ENCODE data around the gene RNU6-1.

Gene RNU6-1

DNA sequence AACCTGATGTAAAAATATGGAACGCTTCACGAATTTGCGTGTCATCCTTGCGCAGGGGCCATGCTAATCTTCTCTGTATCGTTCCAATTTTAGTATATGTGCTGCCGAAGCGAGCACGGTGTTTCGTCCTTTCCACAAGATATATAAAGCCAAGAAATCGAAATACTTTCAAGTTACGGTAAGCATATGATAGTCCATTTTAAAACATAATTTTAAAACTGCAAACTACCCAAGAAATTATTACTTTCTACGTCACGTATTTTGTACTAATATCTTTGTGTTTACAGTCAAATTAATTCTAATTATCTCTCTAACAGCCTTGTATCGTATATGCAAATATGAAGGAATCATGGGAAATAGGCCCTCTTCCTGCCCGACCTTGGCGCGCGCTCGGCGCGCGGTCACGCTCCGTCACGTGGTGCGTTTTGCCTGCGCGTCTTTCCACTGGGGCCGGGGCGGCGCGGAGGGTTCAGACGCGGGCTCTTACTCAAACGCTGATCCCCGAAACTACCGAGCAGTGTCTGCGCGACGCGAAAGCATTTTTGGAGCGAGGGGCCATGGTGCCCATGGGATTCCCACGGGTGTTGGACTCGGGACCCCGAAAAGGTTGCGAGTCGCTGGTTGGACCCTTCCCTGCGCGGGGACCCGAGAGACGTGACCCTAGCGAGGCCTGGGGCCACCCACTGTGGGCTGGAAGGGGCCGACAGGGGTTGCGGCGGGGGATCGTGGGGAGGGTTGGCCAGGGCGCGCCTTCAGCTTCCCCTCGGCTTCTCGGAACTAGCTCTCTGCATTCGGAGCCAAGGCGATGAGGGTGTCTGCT lies at the start of gene RNU6-1:
RNU6-1 (minus strand) TSS at position 117 of the 820 bp plus-strand sequence.
- Histone ChIP-seq H3K36me3 (ENCODE audit: insufficient read depth, low read length) (no peaks in the 10 kb centered on the region), H3K27ac (ENCODE audit: low read depth, low read length) (peak within 1 kb of the TSS; percentile 64), H3K79me2 (ENCODE audit: control insufficient read depth, insufficient read depth, low read length, unreplicated experiment) (no peaks in the 10 kb centered on the region), H3K27me3 (ENCODE audit: insufficient read depth, low read length) (peaks cover 12% of the 10 kb centered on the region), H2AFZ (ENCODE audit: low read length, unreplicated experiment) (peak within 1 kb of the TSS; percentile 83), H3K4me3 (ENCODE audit: low read depth, low read length) (peak within 1 kb of the TSS; percentile 96), H3K4me1 (ENCODE audit: control insufficient read depth, insufficient read depth, low read length, unreplicated experiment) (peaks cover 3% of the 10 kb centered on the region)

DNA sequence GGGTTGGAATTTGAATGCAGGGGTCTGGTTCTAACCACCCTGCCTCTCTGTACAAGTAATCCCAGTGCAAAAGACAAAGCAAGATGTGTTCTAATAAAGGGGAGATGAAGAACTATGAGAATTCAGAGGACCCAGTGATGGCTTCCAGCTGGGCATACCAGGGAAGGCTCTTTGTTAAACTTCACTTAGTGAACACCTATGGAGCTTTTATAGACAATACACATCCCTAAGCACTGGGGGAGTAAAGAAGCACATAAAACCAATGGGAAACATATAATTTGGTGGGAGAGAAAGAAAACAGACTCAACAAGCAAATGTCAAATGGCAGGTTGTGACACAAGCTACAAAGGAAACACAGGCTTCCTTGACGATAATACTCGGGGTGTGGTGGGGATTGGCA lies 47.9 kb upstream of the RNU6-1 start:
- H3K79me2 ChIP-seq (ENCODE audit: control insufficient read depth, insufficient read depth, low read length, unreplicated experiment): no peaks in the 10 kb centered on the region
- H3K27ac ChIP-seq (ENCODE audit: low read depth, low read length): no peak overlapping the region
- H2AFZ ChIP-seq (ENCODE audit: low read length, unreplicated experiment): no peak overlapping the region
- H3K36me3 ChIP-seq (ENCODE audit: insufficient read depth, low read length): no peaks in the 10 kb centered on the region
- H3K27me3 ChIP-seq (ENCODE audit: insufficient read depth, low read length): no peaks in the 10 kb centered on the region
- peaks cover 10% of the 10 kb centered on the region for H3K4me1 ChIP-seq (ENCODE audit: control insufficient read depth, insufficient read depth, low read length, unreplicated experiment)
- no peak overlapping the region for H3K4me3 ChIP-seq (ENCODE audit: low read depth, low read length)

DNA sequence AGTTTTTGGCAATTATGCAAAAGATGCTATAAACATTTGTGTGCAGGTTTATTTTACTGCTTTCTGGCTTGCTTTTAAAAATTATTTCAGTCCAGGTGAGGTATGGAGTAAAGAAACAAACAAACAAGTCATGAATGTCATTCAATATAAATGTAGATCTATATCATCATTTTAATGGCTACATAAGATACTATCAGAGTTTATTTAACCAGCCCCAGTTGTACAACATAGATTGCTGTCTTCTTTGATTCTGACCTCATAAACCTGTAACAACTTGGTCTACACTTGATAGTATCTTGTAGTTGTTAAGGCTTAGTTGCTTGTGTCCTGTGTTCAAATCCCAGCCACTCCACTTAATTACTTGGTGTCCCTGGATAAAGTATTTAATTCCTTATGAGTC lies 46.0 kb upstream of the RNU6-1 start:
- peaks cover 10% of the 10 kb centered on the region for H3K4me1 ChIP-seq (ENCODE audit: control insufficient read depth, insufficient read depth, low read length, unreplicated experiment)
- H3K27me3 ChIP-seq (ENCODE audit: insufficient read depth, low read length): no peaks in the 10 kb centered on the region
- H3K27ac ChIP-seq (ENCODE audit: low read depth, low read length): no peak overlapping the region
- no peak overlapping the region for H2AFZ ChIP-seq (ENCODE audit: low read length, unreplicated experiment)
- H3K4me3 ChIP-seq (ENCODE audit: low read depth, low read length): no peak overlapping the region
- H3K79me2 ChIP-seq (ENCODE audit: control insufficient read depth, insufficient read depth, low read length, unreplicated experiment): no peaks in the 10 kb centered on the region
- no peaks in the 10 kb centered on the region for H3K36me3 ChIP-seq (ENCODE audit: insufficient read depth, low read length)

DNA sequence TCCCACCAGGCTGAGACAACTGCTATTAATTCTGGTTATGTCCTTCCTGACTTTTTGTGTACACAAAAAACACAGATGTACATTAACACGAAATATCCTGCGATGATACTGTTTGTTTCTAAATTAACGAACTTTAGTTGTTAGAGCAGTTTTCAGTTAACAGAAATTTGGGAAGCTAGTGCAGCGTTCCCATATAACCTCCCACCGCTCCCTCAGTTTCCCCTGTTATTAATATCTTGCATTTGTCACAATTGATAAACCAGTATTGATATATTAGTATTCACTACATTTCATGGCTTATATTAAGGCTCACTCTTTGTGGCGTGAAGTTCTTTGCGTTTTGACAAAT lies 45.3 kb upstream of the RNU6-1 start:
- peaks cover 10% of the 10 kb centered on the region for H3K4me1 ChIP-seq (ENCODE audit: control insufficient read depth, insufficient read depth, low read length, unreplicated experiment)
- H3K27ac ChIP-seq (ENCODE audit: low read depth, low read length): peak overlapping the region; percentile 2; the same call in 1 of the 2 replicates
- peak overlapping the region; percentile 76 for H2AFZ ChIP-seq (ENCODE audit: low read length, unreplicated experiment)
- H3K36me3 ChIP-seq (ENCODE audit: insufficient read depth, low read length): no peaks in the 10 kb centered on the region
- no peaks in the 10 kb centered on the region for H3K27me3 ChIP-seq (ENCODE audit: insufficient read depth, low read length)
- peak overlapping the region; percentile 74 for H3K4me3 ChIP-seq (ENCODE audit: low read depth, low read length)
- H3K79me2 ChIP-seq (ENCODE audit: control insufficient read depth, insufficient read depth, low read length, unreplicated experiment): no peaks in the 10 kb centered on the region

DNA sequence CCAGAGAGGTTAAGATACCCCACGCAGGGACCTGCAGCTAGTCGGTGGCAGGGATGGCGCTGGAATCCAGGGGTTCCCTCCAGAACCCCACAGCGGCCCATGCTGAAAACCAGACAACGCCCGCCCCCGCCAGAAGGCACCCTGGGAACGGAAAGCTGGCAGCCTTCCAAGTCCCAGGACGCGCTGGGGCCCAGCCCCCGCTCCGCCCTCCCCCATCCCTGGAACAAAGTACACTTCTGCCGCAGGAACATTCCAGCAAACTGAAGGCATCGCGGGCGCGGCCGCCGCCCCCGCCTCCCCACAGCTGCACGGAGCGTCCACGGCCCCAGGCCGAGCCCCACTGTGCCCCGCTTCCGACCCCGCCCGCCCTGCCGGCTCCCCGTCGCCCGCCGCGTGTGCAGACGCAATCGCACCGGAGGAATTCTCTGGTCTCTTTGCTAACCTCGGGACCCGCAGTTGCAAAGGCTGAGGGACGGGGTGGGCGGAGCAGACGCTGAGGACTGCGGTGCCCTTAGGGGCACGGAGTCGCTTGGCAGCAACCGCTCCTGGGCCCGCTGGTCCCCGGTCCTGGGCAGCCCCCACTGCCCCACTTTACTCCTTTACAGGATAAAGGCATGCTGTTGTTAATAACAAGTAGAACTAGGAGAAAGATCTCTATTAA lies 44.8 kb upstream of the RNU6-1 start:
- Histone ChIP-seq H3K79me2 (ENCODE audit: control insufficient read depth, insufficient read depth, low read length, unreplicated experiment) (no peaks in the 10 kb centered on the region), H2AFZ (ENCODE audit: low read length, unreplicated experiment) (peak overlapping the region; percentile 76), H3K4me1 (ENCODE audit: control insufficient read depth, insufficient read depth, low read length, unreplicated experiment) (peaks cover 10% of the 10 kb centered on the region), H3K27ac (ENCODE audit: low read depth, low read length) (peak overlapping the region; percentile 2; the same call in 1 of the 2 replicates), H3K36me3 (ENCODE audit: insufficient read depth, low read length) (no peaks in the 10 kb centered on the region), H3K27me3 (ENCODE audit: insufficient read depth, low read length) (no peaks in the 10 kb centered on the region), H3K4me3 (ENCODE audit: low read depth, low read length) (peak overlapping the region; percentile 74)

DNA sequence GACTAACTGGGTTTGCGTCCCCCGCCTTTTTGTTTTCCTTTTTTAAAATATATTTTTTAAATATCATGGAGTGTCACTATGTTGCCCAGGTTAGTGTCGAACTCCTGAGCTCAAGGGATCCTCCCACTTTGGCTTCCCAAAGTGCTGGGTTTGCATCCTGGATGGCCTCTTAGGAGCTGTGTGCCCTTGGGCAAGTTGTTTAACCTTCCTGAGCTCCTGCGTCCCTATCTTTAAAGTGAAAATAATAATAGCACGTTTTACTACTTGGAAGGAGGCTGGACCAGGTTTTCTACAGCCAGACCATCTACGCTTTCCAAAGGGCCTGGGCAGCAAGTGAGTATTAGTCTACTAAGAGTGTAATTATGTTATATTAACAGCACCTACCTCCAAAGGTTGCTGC lies 44.2 kb upstream of the RNU6-1 start:
- Histone ChIP-seq H3K27ac (ENCODE audit: low read depth, low read length) (0 out of 2 replicates have a peak overlapping the region, but pooled peaks have one; percentile 1), H2AFZ (ENCODE audit: low read length, unreplicated experiment) (peak overlapping the region; percentile 76), H3K4me1 (ENCODE audit: control insufficient read depth, insufficient read depth, low read length, unreplicated experiment) (peaks cover 10% of the 10 kb centered on the region), H3K4me3 (ENCODE audit: low read depth, low read length) (peak overlapping the region; percentile 74), H3K27me3 (ENCODE audit: insufficient read depth, low read length) (no peaks in the 10 kb centered on the region), H3K79me2 (ENCODE audit: control insufficient read depth, insufficient read depth, low read length, unreplicated experiment) (no peaks in the 10 kb centered on the region), H3K36me3 (ENCODE audit: insufficient read depth, low read length) (no peaks in the 10 kb centered on the region)

DNA sequence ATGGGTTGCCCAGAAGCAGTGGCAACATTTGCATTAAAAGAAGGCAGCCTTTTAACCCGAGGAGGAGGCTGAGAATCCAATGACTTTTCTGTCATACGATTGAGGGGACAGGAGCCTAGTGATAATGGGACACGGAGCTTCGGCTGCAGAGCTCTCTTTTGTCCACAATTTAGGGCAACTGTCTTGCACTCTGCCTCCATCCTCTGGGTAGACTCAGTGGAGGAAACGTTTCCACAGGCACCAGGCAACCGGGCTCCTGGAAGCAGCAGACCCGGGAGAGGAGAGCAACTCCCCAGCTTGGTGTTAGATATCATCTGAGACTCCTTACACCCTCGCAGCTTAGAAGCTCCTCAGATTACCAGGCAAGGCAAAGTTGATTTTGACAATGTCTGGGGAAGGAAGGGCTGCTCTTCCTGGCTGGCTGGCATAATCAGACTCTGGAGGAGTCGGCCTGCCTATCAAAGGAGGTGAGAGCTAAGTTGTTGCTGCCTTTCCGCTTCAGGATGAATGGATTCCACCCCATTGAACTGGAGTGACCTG lies 43.5 kb upstream of the RNU6-1 start:
- H3K36me3 ChIP-seq (ENCODE audit: insufficient read depth, low read length): no peaks in the 10 kb centered on the region
- no peak overlapping the region for H3K4me3 ChIP-seq (ENCODE audit: low read depth, low read length)
- H3K4me1 ChIP-seq (ENCODE audit: control insufficient read depth, insufficient read depth, low read length, unreplicated experiment): peaks cover 10% of the 10 kb centered on the region
- H3K27ac ChIP-seq (ENCODE audit: low read depth, low read length): no peak overlapping the region
- H3K79me2 ChIP-seq (ENCODE audit: control insufficient read depth, insufficient read depth, low read length, unreplicated experiment): no peaks in the 10 kb centered on the region
- no peak overlapping the region for H2AFZ ChIP-seq (ENCODE audit: low read length, unreplicated experiment)
- no peaks in the 10 kb centered on the region for H3K27me3 ChIP-seq (ENCODE audit: insufficient read depth, low read length)

DNA sequence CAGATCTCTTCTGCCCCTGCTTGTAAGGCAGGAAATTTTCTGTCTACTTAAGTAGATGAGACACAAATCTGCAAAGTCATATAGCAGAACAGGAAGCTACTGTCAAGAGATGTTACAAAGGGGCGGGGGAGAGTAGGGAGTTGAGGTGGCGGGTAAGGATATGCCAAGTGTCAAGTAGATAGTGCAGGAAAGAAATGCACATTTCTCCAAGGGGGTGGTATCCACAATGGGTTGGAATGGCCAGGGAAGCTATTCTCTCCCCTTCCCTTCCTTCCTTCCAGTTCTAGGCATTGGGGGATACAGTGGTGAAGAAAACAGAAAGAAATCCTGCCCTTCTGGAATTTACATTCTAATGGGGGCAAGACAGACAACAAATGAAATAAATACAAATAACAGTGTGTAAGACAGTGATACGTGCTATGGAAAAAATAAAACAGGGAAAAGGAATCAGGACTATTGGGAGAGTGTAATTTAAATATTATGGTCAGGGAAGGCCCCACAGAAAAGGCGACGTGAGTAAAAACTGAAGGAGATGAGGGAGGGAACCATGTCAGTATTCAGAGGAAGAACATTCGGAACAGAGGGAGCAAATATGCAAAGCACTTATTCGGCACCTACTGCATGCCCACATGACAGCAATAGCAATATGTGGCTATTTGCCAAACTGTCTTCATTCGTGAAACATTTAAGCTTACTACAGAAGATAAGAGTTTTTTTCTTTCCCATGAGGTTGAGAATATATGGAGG lies 42.8 kb upstream of the RNU6-1 start:
- Histone ChIP-seq H3K27me3 (ENCODE audit: insufficient read depth, low read length) (no peaks in the 10 kb centered on the region), H3K36me3 (ENCODE audit: insufficient read depth, low read length) (no peaks in the 10 kb centered on the region), H2AFZ (ENCODE audit: low read length, unreplicated experiment) (no peak overlapping the region), H3K27ac (ENCODE audit: low read depth, low read length) (no peak overlapping the region), H3K79me2 (ENCODE audit: control insufficient read depth, insufficient read depth, low read length, unreplicated experiment) (no peaks in the 10 kb centered on the region), H3K4me3 (ENCODE audit: low read depth, low read length) (no peak overlapping the region), H3K4me1 (ENCODE audit: control insufficient read depth, insufficient read depth, low read length, unreplicated experiment) (peaks cover 10% of the 10 kb centered on the region)

DNA sequence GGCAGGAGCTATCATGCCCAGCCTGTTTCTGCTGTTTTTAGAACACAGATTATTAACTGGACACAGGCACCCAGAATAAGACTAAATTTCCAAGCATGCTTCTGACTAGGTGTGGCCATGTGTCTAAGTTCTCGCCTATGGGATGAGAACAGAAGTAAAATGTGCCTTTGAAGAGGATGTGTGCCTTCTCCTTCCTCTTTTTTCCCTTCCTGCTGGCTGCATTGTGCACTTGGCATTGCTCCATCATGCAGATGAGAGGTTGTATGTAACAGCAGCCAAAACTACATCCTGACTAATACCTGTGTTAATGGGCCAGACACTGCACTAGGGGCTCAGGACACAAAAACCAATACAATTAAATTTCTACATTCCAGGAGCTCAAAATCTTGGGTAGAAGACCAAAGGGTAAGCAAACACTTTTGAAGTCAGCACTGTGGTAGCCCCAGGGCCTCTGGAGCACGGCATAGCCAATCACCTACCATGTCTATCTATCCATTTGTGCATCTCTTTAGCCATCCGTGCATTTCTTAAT lies 40.9 kb upstream of the RNU6-1 start:
- H3K79me2 ChIP-seq (ENCODE audit: control insufficient read depth, insufficient read depth, low read length, unreplicated experiment): no peaks in the 10 kb centered on the region
- H3K36me3 ChIP-seq (ENCODE audit: insufficient read depth, low read length): no peaks in the 10 kb centered on the region
- no peak overlapping the region for H3K27ac ChIP-seq (ENCODE audit: low read depth, low read length)
- H3K4me1 ChIP-seq (ENCODE audit: control insufficient read depth, insufficient read depth, low read length, unreplicated experiment): peaks cover 10% of the 10 kb centered on the region
- no peaks in the 10 kb centered on the region for H3K27me3 ChIP-seq (ENCODE audit: insufficient read depth, low read length)
- no peak overlapping the region for H2AFZ ChIP-seq (ENCODE audit: low read length, unreplicated experiment)
- no peak overlapping the region for H3K4me3 ChIP-seq (ENCODE audit: low read depth, low read length)

DNA sequence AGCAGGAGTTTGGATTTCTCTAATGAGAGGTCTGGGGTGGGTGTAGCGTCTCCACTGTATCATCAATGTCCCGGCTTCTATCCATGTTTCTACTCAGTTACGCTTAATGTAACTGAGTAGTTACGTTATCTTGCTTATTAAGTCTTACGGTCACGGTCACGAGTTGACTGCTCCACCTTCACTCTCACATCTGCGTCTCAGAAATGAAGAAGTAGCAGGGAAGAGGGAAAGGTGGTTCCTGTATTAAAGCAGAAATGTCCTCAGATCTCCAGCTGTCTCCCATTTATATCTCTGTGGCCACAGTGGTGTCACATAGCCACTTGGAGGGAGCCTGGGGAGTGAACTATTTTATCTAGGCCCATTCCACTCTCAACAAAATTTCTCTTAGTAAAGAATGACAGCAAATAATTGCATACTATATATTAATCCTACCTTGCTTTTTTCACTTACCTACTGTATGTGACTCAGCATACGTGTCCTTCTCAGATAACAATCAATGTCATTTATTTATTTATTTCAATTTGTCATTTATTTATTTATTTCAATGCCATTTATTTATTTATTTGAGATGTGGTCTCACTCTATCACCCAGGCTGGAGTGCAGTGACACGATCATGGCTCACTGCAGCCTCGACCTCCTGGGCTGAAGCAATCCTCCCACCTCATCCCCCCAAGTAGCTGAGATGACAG lies 39.7 kb upstream of the RNU6-1 start:
- H3K4me3 ChIP-seq (ENCODE audit: low read depth, low read length): no peak overlapping the region
- H3K27ac ChIP-seq (ENCODE audit: low read depth, low read length): no peak overlapping the region
- no peaks in the 10 kb centered on the region for H3K36me3 ChIP-seq (ENCODE audit: insufficient read depth, low read length)
- H3K4me1 ChIP-seq (ENCODE audit: control insufficient read depth, insufficient read depth, low read length, unreplicated experiment): peaks cover 4% of the 10 kb centered on the region
- no peaks in the 10 kb centered on the region for H3K27me3 ChIP-seq (ENCODE audit: insufficient read depth, low read length)
- H2AFZ ChIP-seq (ENCODE audit: low read length, unreplicated experiment): no peak overlapping the region
- no peaks in the 10 kb centered on the region for H3K79me2 ChIP-seq (ENCODE audit: control insufficient read depth, insufficient read depth, low read length, unreplicated experiment)

Data from ACC112 (cell line).